Epithelial cell of esophagus (primary cell): ENCODE data around the gene PBX3.
A peak's percentile ranks its signal among the peaks of the same experiment; 100 is the strongest.

Source experiments
- DNase-seq: peaks from one replicate; pipeline ENCODE4 v3.0.0; 2010; ENCODE audit warnings: low read depth
- H3K4me3 ChIP-seq: 2 replicates; pipeline ENCODE4 v1.5.1; 2011; ENCODE audit warnings: mild to moderate bottlenecking, low read length, control low read depth
- TF ChIP-seq, protein P1 (sequence below): IDR thresholded peaks from 2 replicates; pipeline ENCODE4 v1.5.1; 2011; ENCODE audit warnings: low read depth, mild to moderate bottlenecking, low read length, control low read depth, inconsistent platforms; ENCODE audit not compliant: insufficient read depth; ENCODE audit errors: missing control alignments

Gene PBX3

DNA sequence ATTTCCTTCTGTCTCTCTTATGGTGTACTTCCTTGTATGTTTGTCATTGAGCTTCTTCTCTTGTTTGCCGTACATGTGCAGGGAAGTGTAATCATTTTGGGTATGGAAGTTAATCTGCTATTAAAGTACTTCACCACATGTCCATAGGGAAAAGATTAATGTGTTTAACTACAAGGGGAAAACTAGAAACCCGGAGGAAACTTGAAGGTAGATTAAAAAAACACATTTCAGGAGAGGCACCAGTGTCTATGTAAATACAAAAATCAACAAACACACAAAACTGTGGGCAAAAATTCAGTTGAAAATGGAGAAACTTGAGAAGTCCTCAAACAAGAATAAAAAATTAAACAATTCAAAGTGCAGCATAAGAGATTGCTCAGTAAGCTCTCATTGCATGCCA lies 166.4 kb downstream of the PBX3 start:
- TF ChIP-seq, protein P1, sequence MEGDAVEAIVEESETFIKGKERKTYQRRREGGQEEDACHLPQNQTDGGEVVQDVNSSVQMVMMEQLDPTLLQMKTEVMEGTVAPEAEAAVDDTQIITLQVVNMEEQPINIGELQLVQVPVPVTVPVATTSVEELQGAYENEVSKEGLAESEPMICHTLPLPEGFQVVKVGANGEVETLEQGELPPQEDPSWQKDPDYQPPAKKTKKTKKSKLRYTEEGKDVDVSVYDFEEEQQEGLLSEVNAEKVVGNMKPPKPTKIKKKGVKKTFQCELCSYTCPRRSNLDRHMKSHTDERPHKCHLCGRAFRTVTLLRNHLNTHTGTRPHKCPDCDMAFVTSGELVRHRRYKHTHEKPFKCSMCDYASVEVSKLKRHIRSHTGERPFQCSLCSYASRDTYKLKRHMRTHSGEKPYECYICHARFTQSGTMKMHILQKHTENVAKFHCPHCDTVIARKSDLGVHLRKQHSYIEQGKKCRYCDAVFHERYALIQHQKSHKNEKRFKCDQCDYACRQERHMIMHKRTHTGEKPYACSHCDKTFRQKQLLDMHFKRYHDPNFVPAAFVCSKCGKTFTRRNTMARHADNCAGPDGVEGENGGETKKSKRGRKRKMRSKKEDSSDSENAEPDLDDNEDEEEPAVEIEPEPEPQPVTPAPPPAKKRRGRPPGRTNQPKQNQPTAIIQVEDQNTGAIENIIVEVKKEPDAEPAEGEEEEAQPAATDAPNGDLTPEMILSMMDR = no peak
- H3K4me3 ChIP-seq = no peak overlapping the region
- DNase-seq = no peak

DNA sequence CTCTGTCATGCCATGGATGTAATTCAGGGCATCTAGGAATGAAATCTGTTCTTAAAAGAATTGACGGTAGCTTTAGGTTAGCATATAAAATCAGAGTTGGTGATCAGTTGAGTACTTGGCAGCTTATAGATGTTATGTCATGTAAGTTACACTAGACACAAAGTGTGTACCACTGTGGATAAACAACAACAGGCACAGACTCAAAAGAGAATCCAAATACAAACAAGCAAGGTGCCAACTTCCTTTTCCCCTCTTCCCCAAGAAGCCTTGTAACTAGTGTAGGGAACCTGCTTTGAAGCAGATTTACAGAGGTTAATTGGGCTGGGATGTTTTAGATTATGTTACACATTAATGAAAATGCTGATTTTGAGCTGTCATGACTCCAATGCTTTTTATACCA lies 167.2 kb downstream of the PBX3 start:
- no peak for DNase-seq
- TF ChIP-seq, protein P1 = no peak
- no peak overlapping the region for H3K4me3 ChIP-seq

DNA sequence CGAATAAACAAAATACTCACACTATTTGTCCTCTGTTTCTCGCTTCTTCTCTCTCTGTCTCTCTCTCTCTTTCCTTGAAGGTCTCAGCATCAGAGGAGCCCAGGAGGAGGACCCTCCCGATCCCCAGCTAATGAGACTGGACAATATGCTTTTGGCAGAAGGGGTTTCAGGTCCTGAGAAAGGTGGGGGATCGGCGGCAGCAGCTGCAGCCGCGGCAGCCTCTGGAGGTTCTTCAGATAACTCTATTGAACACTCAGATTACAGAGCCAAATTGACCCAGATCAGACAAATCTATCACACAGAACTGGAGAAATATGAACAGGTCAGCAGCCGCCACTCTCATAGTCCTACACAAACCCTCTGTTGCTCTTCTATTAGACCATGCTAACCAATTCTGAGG lies 168.4 kb downstream of the PBX3 start:
- no peak overlapping the region for H3K4me3 ChIP-seq
- TF ChIP-seq, protein P1 = no peak
- no peak for DNase-seq

DNA sequence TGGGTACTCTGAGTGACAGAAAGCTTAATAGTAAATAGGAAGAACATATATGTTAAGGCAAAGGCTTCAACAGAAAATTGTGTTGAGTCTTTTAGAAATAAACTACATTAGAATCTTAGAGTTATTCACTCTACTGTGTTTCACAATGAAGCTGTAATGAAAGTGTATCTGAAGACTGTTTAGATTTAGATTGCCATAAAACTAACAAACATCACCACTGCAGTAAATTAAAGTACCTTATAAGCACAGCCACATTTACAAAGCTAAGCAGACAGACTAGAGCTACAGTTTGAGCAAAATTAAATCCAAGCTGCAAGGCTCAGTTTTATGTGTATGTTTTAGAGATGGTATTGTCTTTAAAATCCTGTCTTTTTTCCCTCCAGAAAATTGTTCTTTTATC lies 172.4 kb downstream of the PBX3 start:
- TF ChIP-seq, protein P1 = no peak
- no peak for DNase-seq
- H3K4me3 ChIP-seq = no peak overlapping the region

DNA sequence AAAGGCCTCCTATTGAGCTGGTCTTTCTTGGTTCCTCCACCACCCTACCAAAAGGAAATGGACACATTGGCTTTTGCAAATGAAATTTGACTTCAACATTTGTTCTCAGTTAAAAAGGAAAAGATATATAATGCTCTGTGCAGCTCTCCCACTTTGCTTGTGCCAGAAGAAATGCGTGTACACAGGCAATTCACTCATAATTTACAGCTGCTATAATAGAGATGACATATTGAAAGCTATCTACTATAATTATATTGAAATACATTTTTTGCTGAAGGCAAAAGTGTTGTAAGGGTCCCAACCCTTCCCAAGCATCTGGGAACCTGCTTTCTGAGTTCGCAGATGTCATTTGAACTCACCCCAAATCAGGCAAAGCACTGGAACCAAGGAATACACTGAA lies 173.2 kb downstream of the PBX3 start:
- H3K4me3 ChIP-seq = no peak overlapping the region
- DNase-seq = no peak
- TF ChIP-seq, protein P1 = no peak

DNA sequence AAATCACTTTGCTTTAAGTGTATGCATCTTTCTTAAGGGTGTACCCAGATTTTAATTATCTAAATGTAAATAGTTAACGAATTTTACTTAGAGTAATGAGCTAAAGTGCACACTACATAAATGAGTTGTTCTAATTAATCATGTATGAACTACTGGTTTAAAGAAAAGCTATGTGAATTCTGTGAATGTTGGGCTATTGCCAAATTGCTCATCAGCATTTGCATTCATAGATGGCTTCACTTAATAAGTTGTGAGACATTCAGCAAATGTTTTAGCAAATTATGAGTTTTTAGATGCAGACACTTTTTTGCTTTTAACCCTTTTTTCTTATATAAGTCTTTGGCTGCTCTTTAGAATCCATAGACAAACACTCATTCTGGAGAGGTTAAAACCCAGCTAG lies 175.7 kb downstream of the PBX3 start:
- H3K4me3 ChIP-seq = no peak overlapping the region
- TF ChIP-seq, protein P1 = no peak
- peak; percentile 30 for DNase-seq

DNA sequence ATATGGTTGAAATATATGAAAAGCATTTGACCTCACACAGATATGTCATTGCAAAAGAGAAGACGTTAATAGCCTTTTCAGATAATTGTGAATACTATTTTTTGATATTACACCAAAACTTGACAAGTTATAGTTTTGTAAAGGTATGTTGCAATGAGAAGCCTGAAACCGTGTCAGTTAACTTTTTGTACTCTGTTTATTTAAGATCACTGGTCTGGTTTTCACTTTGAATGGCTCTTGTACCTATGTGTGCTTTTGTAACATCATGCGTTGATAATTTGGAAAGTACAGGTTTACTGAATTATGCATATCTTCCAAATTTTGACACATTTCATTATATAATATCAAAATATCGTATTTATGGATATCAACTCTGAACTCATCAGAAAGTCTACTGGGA lies 177.2 kb downstream of the PBX3 start:
- no peak overlapping the region for H3K4me3 ChIP-seq
- DNase-seq = no peak
- TF ChIP-seq, protein P1 = no peak
